Kidney tubule cell (primary cell): ENCODE results near the gene WDR4.
"Not testable (repeated sequence)": the region's sequence is repeated elsewhere in the genome, so short reads cannot be mapped to it uniquely, and the experiment has no call there.

ENCODE experiments used
- DNase-seq: peaks from one replicate; pipeline ENCODE4 v3.0.0-alpha.2; 2018; ENCODE audit warnings: low spot score

WDR4 gene

GRCh38 chr21:42839271-42840231 lies 39.8 kb downstream of the WDR4 start:
- no peak for DNase-seq

GRCh38 chr21:42838212-42838690 lies 41.1 kb downstream of the WDR4 start:
- not testable (repeated sequence) for DNase-seq

GRCh38 chr21:42837421-42838211 lies 41.7 kb downstream of the WDR4 start:
- DNase-seq: no peak

- no peak for DNase-seq
These were observed 42.5 kb downstream of the WDR4 start for GRCh38 chr21:42836767-42837301.

GRCh38 chr21:42836402-42836666 lies 43.0 kb downstream of the WDR4 start:
- DNase-seq: no peak

GRCh38 chr21:42835611-42836401 lies 43.5 kb downstream of the WDR4 start:
- no peak for DNase-seq

GRCh38 chr21:42835211-42835610 lies 44.1 kb downstream of the WDR4 start:
- no peak for DNase-seq

GRCh38 chr21:42834726-42835191 lies 44.6 kb downstream of the WDR4 start:
- no peak for DNase-seq

- DNase-seq: no peak
These were observed 45.2 kb downstream of the WDR4 start for GRCh38 chr21:42833859-42834725.

- DNase-seq: peak; percentile 26
These were observed 45.9 kb downstream of the WDR4 start for GRCh38 chr21:42833439-42833815.

- DNase-seq: not testable (repeated sequence)
These were observed 47.1 kb downstream of the WDR4 start for GRCh38 chr21:42832321-42832630.

GRCh38 chr21:42830456-42831455 lies 48.6 kb downstream of the WDR4 start:
- peak; percentile 30 for DNase-seq

- DNase-seq: no peak
These were observed 49.4 kb downstream of the WDR4 start for GRCh38 chr21:42829954-42830353.

- DNase-seq: no peak
These were observed 49.9 kb downstream of the WDR4 start for GRCh38 chr21:42829417-42829816.

- DNase-seq: no peak
These were observed 51.8 kb downstream of the WDR4 start for GRCh38 chr21:42827588-42827987.

GRCh38 chr21:42820616-42821465 lies 58.5 kb downstream of the WDR4 start:
- no peak for DNase-seq

- no peak for DNase-seq
These were observed 59.3 kb downstream of the WDR4 start for GRCh38 chr21:42819861-42820615.

- peak; percentile 70 for DNase-seq
These were observed 61.0 kb downstream of the WDR4 start for GRCh38 chr21:42818328-42818749.
